GM18505 (cell line): ENCODE data around the gene UROD.
"Not testable (repeated sequence)": the region's sequence is repeated elsewhere in the genome, so short reads cannot be mapped to it uniquely, and the experiment has no call there.

Experiments used
- ATAC-seq: cut with Tn5 transposase; IDR thresholded peaks from one replicate; pipeline ENCODE4 v1.9.1; 2021; ENCODE audit not compliant: unreplicated experiment
- POLR2A ChIP-seq: IDR thresholded peaks from 4 replicates; pipeline ENCODE4 v1.6.1; 2011; ENCODE audit warnings: borderline replicate concordance; ENCODE audit not compliant: insufficient read depth, insufficient read length; ENCODE audit errors: extremely low read depth

UROD gene

GRCh38 chr1:45038661-45039364 is 26.8 kb downstream of the UROD start:
- ATAC-seq, result no peak
- TF ChIP-seq POLR2A, result no peak

- TF ChIP-seq POLR2A, result no peak
- ATAC-seq, result no peak
These were observed 28.2 kb downstream of the UROD start for GRCh38 chr1:45040297-45040696.

DNA sequence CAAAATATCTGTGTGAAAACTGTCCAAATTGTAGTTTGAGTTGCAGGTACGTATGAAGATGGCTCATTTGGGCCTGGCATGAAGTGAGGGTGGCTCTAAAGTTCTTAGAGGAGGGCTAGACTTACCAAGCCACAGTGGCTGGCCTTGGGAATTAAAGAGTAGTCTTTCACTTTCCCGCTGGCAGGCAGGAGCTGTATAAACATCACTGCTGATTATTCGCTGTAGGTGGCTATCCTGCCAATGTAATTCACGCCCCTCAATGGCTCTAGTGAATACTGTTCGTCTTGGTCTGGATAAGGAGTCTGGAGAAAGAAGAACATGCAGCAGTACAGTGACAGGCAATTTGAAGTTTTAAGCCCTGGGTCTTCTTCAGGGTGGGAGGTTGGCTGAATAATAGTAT is 31.0 kb downstream of the UROD start:
- no peak for ATAC-seq
- no peak for TF ChIP-seq POLR2A

GRCh38 chr1:45044916-45045315 is 32.9 kb downstream of the UROD start:
- no peak for ATAC-seq
- no peak for TF ChIP-seq POLR2A

GRCh38 chr1:45047032-45047431 is 35.0 kb downstream of the UROD start:
- no peak for ATAC-seq
- no peak for TF ChIP-seq POLR2A

DNA sequence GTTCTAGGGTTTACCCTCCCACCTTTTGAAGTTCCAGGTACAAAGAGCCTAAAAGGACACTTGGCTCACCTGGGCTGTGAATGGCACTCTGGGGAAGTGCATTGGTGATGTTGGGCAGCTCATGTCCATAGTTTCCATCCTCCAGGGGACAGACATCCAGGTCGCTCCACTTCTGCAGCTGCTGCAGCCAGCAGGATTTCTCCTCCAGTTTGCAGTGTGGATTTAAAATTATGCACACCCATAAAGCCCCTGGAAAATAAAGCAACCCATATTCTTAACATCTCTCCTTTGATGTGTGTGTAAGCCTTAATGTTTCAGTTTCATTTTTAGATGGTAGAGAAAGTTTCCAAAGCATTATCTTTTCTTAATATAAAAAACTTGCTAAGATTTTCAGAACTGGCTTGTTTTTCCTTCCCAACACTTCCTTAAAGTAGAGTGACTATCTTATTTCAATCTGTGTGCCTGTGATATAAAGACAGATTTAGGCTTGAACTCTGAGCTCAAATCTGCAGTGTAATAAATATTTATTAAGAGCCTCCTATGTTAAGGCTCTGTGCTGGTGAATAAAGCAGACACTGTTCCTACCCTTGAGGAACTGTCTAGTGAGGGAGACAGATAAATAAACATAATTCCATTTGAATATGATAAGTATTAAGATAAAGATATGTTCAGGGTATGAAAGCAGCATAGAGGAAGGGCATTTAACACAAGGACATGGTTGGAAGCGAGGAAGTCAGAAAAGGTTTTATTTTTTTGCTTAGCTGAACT is 39.1 kb downstream of the UROD start:
- TF ChIP-seq POLR2A, result no peak
- no peak for ATAC-seq

- no peak for ATAC-seq
- TF ChIP-seq POLR2A, result no peak
These were observed 45.5 kb downstream of the UROD start for GRCh38 chr1:45057542-45057941.

DNA sequence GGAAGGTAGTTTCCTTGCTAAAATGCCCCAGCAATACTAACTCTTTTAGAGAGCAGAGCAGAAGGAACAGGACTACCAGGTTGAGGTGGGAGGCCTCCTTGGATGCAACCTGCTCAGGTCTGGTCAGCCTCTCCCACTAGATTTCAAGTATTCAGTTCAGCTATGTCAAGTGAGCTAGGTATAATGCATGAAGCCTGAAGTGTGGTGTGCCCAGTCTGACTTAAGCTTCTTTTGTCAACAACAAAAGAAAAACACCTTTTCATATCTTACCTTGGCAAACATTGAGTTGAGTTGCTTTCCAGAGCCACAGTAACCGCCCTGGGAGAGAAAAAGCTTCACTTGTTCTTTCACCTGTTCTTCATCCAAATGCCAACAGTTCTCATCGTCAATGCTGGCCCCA is 47.8 kb downstream of the UROD start:
- TF ChIP-seq POLR2A, result no peak
- no peak for ATAC-seq

GRCh38 chr1:45062463-45062862 is 50.4 kb downstream of the UROD start:
- not testable (repeated sequence) for ATAC-seq

- TF ChIP-seq POLR2A, result no peak
- ATAC-seq, result no peak
These were observed 53.0 kb downstream of the UROD start for GRCh38 chr1:45065083-45065482.
